Endothelial cell (in vitro differentiated cells): Measurements from ENCODE around the gene SNX15. TPM values are rescaled to one million over a fixed set of nuclear protein-coding genes. Genes with fewer than 3 reads are reported as not detected.

Experiments
- DNase-seq: peaks from one replicate; pipeline ENCODE4 v3.0.0; 2021; ENCODE audit warnings: low spot score
- H3K27ac Mint-ChIP-seq: one replicate; pipeline ENCODE4 v1.8.0; 2021; ENCODE audit warnings: mixed read lengths, inconsistent platforms; ENCODE audit not compliant: unreplicated experiment
- H3K27me3 Mint-ChIP-seq: one replicate; pipeline ENCODE4 v1.8.0; 2021; ENCODE audit warnings: mild to moderate bottlenecking, moderate library complexity, mixed read lengths, inconsistent platforms; ENCODE audit not compliant: unreplicated experiment
- H3K36me3 Mint-ChIP-seq: one replicate; pipeline ENCODE4 v1.8.0; 2021; ENCODE audit warnings: mild to moderate bottlenecking, low read depth, mixed read lengths, inconsistent platforms; ENCODE audit not compliant: unreplicated experiment
- H3K4me1 Mint-ChIP-seq: one replicate; pipeline ENCODE4 v1.8.0; 2021; ENCODE audit warnings: mild to moderate bottlenecking, mixed read lengths, inconsistent platforms; ENCODE audit not compliant: unreplicated experiment
- H3K4me3 Mint-ChIP-seq: one replicate; pipeline ENCODE4 v1.8.0; 2021; ENCODE audit warnings: mild to moderate bottlenecking, mixed read lengths, inconsistent platforms; ENCODE audit not compliant: unreplicated experiment
- H3K9me3 Mint-ChIP-seq: one replicate; pipeline ENCODE4 v1.8.0; 2021; ENCODE audit warnings: mixed read lengths, inconsistent platforms; ENCODE audit not compliant: unreplicated experiment
- CTCF ChIP-seq: fragments of 200-600 bp; sonication (generic); IDR thresholded peaks from one replicate; pipeline ENCODE4 v1.5.0; 2021; ENCODE audit warnings: antibody characterized with exemption; ENCODE audit not compliant: unreplicated experiment
- total RNA-seq: library from RNA; stranded (reverse); fragmentation: NEBNext Ultra II Directional; extraction: Animal tissue kit (Norgen Biotek cat#: 25700); gene quantifications from one replicate; pipeline ENCODE4 v1.2.1, GENCODE V29; 2021; ENCODE audit not compliant: unreplicated experiment

SNX15 gene
- total RNA-seq, 1 donor from 2014 or later = 19.4 TPM

GRCh38 chr11:65065851-65066250 lies 38.6 kb downstream of the SNX15 start:
- peaks cover 13% of the 10 kb centered on the region for H3K27me3 Mint-ChIP-seq
- no peaks in the 10 kb centered on the region for H3K4me1 Mint-ChIP-seq
- no peaks in the 10 kb centered on the region for H3K36me3 Mint-ChIP-seq
- no peaks in the 10 kb centered on the region for H3K9me3 Mint-ChIP-seq
- no peak overlapping the region for H3K4me3 Mint-ChIP-seq
- TF ChIP-seq CTCF = no peak
- DNase-seq = no peak
- no peak overlapping the region for H3K27ac Mint-ChIP-seq

- TF ChIP-seq CTCF = no peak
- H3K27me3 Mint-ChIP-seq = peaks cover 9% of the 10 kb centered on the region
- H3K4me3 Mint-ChIP-seq = no peak overlapping the region
- DNase-seq = no peak
- H3K4me1 Mint-ChIP-seq = no peaks in the 10 kb centered on the region
- no peak overlapping the region for H3K27ac Mint-ChIP-seq
- H3K9me3 Mint-ChIP-seq = no peaks in the 10 kb centered on the region
- H3K36me3 Mint-ChIP-seq = no peaks in the 10 kb centered on the region
These were observed 39.1 kb downstream of the SNX15 start for GRCh38 chr11:65066315-65066714.

GRCh38 chr11:65066805-65067291 lies 39.6 kb downstream of the SNX15 start:
- Mint-ChIP-seq H3K36me3 (no peaks in the 10 kb centered on the region), H3K4me1 (no peaks in the 10 kb centered on the region), H3K27ac (no peak overlapping the region), H3K27me3 (peaks cover 7% of the 10 kb centered on the region), H3K9me3 (no peaks in the 10 kb centered on the region), H3K4me3 (no peak overlapping the region)
- no peak for DNase-seq
- no peak for TF ChIP-seq CTCF

- Mint-ChIP-seq H3K4me3 (no peak overlapping the region), H3K27me3 (peaks cover 5% of the 10 kb centered on the region), H3K36me3 (no peaks in the 10 kb centered on the region), H3K9me3 (no peaks in the 10 kb centered on the region), H3K27ac (no peak overlapping the region), H3K4me1 (no peaks in the 10 kb centered on the region)
- TF ChIP-seq CTCF = no peak
- DNase-seq = no peak
These were observed 40.2 kb downstream of the SNX15 start for GRCh38 chr11:65067446-65067845.

GRCh38 chr11:65069217-65069616 lies 42.0 kb downstream of the SNX15 start:
- no peak overlapping the region for H3K27ac Mint-ChIP-seq
- H3K27me3 Mint-ChIP-seq = peaks cover 4% of the 10 kb centered on the region
- DNase-seq = no peak
- H3K4me3 Mint-ChIP-seq = no peak overlapping the region
- no peaks in the 10 kb centered on the region for H3K4me1 Mint-ChIP-seq
- H3K36me3 Mint-ChIP-seq = no peaks in the 10 kb centered on the region
- no peaks in the 10 kb centered on the region for H3K9me3 Mint-ChIP-seq
- TF ChIP-seq CTCF = no peak
